Urinary bladder (tissue), 4 donors: ENCODE results near the gene PLD4. TPM values are rescaled to one million over a fixed set of nuclear protein-coding genes. Genes with fewer than 3 reads are reported as not detected.

Experiments used
- DNase-seq: peaks from one replicate; pipeline ENCODE4 v3.0.0-alpha.2; 2015; ENCODE audit errors: extremely low spot score
- H3K27ac ChIP-seq: one replicate; pipeline ENCODE4 v1.5.1; 2013; ENCODE audit warnings: low read depth, mild to moderate bottlenecking, moderate library complexity
- H3K36me3 ChIP-seq: one replicate; pipeline ENCODE4 v1.6.1; 2013; ENCODE audit warnings: mild to moderate bottlenecking, moderate library complexity; ENCODE audit not compliant: insufficient read depth
- H3K4me1 ChIP-seq: one replicate; pipeline ENCODE4 v1.6.1; 2013; ENCODE audit warnings: mild to moderate bottlenecking, moderate library complexity; ENCODE audit not compliant: insufficient read depth
- H3K4me3 ChIP-seq: one replicate; pipeline ENCODE4 v1.5.1; 2013; ENCODE audit warnings: low read depth, low read length
- WGBS: extraction: QIAGEN DNeasy Blood & Tissue Kit; methylation state at CpG from one replicate; pipeline ENCODE4 v1.1.7; 2013; 5-methylcytosine and 5-hydroxymethylcytosine counted together
- polyA plus RNA-seq: library from polyadenylated mRNA; stranded (reverse); fragments of 200-250 nt; gene quantifications from one replicate; pipeline ENCODE4 v1.2.3, GENCODE V29; 2013
- total RNA-seq: library from RNA; depleted of rRNA; stranded (reverse); fragments of >200 nt; gene quantifications from one replicate; pipeline ENCODE4 v1.2.3, GENCODE V29; 2014
- donor health status: healthy with polysubstance abuse.
- donor health status: healthy.

Gene PLD4
- total and polyA plus RNA-seq, 2 donors: 0.42 to 6.8 TPM

GRCh38 chr14:104932676-104933631 lies 8.3 kb downstream of the PLD4 start:
- peak; percentile 36 for DNase-seq
- Histone ChIP-seq H3K27ac (no peak overlapping the region), H3K4me1 (no peaks in the 10 kb centered on the region), H3K36me3 (no peaks in the 10 kb centered on the region), H3K4me3 (peak overlapping the region; percentile 55)
- WGBS: 5% methylated on average over 100 of the region's 100 CpGs

DNA sequence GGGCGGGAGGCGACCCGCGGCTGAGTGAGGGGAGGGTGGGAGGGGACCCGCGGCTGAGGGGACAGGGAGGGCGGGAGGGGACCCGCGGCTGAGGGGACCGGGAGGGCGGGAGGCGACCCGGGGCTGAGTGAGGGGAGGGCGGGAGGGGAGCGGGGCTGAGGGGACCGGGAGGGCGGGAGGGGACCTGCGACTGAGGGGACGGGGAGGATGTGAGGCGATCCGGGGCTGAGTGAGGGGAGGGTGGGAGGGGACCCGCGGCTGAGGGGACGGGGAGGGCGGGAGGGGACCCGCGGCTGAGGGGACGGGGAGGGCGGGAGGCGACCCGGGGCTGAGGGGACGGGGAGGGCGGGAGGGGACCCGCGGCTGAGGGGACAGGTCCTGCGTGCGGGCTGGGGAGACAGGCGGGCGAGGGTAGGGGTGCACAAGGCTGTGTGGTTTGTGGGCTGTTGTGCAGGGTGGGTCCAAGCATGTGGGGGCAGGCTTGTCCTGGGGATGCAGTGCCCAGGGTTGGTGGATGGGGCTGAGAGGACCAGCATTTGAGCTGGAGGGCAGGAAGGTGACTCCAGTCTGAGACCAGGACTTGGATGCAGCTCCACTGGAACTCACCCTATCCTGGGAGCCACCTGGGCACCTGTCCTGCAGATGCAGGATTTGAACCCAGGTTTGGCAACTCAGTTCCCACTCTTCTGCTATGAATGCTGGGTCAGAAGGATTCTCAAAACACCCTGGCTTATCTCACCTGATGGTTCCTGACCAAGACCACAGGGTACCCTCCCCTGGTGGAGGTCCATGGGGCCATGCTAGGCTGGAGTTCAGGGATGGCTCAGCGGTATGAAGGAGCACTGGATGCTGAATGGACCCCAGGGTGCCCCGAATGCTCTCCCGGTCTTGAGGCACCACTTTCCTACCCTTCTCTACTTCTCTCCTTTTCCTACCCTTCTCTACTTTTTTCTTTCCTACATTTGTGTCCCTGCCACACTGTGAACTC lies 9.4 kb downstream of the PLD4 start:
- Histone ChIP-seq H3K27ac (no peak overlapping the region), H3K4me3 (peak overlapping the region; percentile 55)
- 8% methylated on average over 41 of the region's 42 CpGs for WGBS

DNA sequence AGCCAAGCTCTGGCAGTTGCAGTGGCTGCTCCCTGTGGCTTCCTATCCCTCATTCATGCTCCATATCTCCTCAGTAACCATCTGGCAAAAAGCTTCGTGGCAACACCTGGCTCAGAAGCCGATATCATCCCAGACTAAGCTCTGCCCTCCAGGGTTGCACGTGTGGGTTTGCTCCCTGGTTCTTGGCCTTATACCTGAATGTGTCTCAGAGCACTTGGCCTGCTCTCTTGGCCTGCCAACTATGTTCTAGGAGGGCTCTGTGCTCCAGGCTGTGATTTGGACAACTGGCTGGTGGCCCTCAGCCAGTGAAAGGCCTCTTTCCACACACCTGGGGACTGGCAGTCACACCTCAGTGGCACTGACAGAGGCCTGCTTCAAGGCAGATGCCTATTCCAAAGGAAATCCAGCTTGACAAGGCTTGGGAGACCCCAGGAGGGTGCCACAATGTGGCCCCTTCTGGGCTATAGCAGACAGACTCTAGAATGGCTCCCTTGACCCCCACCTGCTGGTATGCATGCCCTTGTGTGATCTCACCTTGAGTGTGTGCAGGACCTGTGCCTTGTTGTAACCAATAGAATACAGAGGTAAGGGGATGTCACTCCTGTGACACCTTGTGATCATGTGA lies 10.5 kb downstream of the PLD4 start:
- 75% methylated on average over 3 of the region's 3 CpGs for WGBS
- H3K4me3 ChIP-seq: no peak overlapping the region
- DNase-seq: no peak
- H3K36me3 ChIP-seq: no peaks in the 10 kb centered on the region
- H3K27ac ChIP-seq: no peak overlapping the region
- H3K4me1 ChIP-seq: no peaks in the 10 kb centered on the region

More for the DNA sequence above, 9.4 kb downstream of the PLD4 start:
- Histone ChIP-seq H3K4me1 (no peaks in the 10 kb centered on the region), H3K36me3 (no peaks in the 10 kb centered on the region)
- no peak for DNase-seq

DNA sequence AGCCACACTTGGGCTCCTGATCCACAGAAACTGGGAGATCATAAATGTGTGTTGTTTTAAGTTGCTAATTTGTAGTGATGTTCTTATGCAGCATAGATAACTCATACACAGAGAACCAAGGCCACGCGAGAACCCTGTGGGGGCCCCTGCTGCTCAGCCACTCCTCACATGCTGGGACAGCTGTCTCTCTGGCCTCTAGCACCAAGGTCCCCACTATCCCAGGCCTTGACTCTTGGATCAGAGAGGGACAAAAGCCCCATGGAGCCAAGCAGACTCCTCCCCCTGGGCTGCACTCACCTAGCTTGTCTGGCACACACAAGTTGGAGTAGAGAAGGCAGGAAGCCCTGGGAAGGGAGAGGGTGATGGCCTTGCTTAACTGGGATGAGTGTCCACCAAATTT lies 11.3 kb downstream of the PLD4 start:
- DNase-seq: no peak
- Histone ChIP-seq H3K4me3 (no peak overlapping the region), H3K27ac (no peak overlapping the region), H3K36me3 (no peaks in the 10 kb centered on the region), H3K4me1 (no peaks in the 10 kb centered on the region)
- whole genome bisulfite sequencing: 94% methylated on average over 2 of the region's 2 CpGs

DNA sequence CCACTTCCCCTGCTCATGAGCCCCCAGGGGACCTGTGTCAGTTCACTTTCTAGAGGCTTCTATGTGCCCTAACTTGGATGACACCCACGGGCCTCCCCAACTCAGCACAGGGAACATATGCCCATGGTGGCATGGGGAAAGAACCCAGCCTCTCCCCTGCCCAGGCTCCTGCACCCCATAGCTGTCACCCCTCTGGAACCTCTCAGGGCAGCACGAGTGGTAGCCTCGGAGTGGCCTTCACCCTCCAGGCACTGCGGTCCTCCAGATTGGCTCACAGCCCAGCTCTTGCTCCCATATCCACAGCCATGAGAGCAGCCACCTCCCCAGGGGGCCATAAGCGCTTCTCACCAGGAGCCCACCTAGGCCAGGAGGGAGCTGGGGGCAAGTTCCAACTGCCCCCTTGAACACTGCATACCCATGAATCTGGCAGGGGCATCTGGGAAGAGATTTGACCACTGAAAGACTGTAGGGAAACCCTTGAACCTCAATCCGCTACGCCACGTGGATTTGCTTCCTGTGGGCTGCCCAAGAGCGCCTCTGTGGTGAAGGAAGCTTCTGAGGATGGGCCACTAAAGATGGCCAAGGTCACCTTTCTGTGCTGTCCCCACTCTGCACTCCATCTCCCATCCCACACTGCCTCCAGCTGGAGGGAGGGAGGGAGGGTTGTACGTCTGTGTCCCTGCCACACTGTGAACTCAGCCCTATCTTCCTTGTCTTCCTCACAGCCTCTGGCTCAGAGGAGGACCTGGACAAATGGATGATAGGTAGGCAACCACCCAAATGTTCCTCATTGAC lies 11.9 kb downstream of the PLD4 start:
- H3K36me3 ChIP-seq: no peaks in the 10 kb centered on the region
- DNase-seq: no peak
- 77% methylated on average over 10 of the region's 10 CpGs for WGBS
- H3K4me1 ChIP-seq: no peaks in the 10 kb centered on the region
- no peak overlapping the region for H3K27ac ChIP-seq
- no peak overlapping the region for H3K4me3 ChIP-seq

- DNase-seq: no peak
- 84% methylated on average over 4 of the region's 4 CpGs for WGBS
- Histone ChIP-seq H3K27ac (no peak overlapping the region), H3K36me3 (no peaks in the 10 kb centered on the region), H3K4me3 (no peak overlapping the region), H3K4me1 (no peaks in the 10 kb centered on the region)
Observed at GRCh38 chr14:104937161-104937560, 12.5 kb downstream of the PLD4 start.

DNA sequence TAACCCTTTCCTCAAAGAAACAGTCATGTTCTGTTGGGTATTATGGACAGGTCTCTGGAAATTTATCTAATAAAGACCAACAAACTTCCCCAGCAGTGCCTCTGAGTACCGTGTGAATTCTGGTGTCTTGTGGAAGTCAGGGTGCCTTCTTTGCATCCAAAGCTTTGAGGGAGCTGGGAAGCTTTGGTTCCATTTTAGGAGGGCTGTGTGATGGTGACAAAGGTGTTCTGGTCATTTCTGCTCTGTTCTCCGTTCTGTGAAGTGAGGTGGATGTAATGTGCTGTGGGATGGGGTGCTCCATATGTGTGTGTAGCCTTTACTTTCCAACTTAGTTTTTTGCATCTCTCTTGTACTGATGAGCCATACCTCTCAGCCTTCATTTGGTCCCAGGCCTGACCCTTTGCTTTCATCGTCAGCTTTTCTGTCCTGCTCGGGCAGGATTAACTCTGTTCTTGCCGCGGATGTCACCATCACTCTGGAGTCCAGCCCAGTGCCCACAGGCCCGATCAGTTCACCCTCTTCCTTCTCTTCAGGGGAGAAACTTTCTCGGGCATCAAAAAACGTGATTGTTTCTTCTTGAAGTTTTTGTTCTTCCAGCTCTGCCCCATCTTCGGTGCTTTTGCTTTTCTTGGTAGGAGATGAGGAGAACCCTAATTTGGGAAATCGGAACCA lies 13.2 kb downstream of the PLD4 start:
- Histone ChIP-seq H3K27ac (no peak overlapping the region), H3K4me1 (no peaks in the 10 kb centered on the region), H3K36me3 (no peaks in the 10 kb centered on the region), H3K4me3 (no peak overlapping the region)
- WGBS: 77% methylated on average over 11 of the region's 11 CpGs
- no peak for DNase-seq

DNA sequence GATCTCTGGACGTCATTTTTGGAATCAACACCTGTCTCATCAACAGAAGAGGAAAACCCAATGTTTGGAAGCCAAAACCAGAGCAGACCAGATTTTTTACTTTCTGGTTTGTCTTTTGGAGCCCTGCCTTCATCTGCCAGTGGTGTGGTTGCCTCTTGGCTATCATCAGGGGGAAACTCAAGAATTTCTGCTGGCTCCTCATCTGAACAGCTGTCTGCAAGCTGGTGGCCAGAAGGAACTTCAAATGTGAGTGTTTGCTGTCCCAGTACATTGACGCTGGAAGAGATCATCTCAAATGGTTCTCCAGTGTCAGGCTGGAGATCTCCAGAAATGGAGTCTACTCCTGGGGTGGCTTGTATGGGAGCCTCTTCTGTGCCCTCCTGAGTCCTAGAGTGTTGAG lies 13.8 kb downstream of the PLD4 start:
- DNase-seq: no peak
- Histone ChIP-seq H3K4me3 (no peak overlapping the region), H3K27ac (no peak overlapping the region), H3K4me1 (no peaks in the 10 kb centered on the region), H3K36me3 (no peaks in the 10 kb centered on the region)
- 75% methylated on average over 2 of the region's 2 CpGs for WGBS

- Histone ChIP-seq H3K36me3 (no peaks in the 10 kb centered on the region), H3K4me1 (no peaks in the 10 kb centered on the region), H3K4me3 (no peak overlapping the region), H3K27ac (no peak overlapping the region)
- WGBS: 92% methylated on average over 1 of the region's 1 CpG
- no peak for DNase-seq
Observed at GRCh38 chr14:104938960-104939359, 14.3 kb downstream of the PLD4 start.

- H3K4me1 ChIP-seq: no peaks in the 10 kb centered on the region
- H3K4me3 ChIP-seq: no peak overlapping the region
- WGBS: 66% methylated on average over 11 of the region's 11 CpGs
- no peaks in the 10 kb centered on the region for H3K36me3 ChIP-seq
- H3K27ac ChIP-seq: no peak overlapping the region
- no peak for DNase-seq
Observed at GRCh38 chr14:104939666-104940410, 15.2 kb downstream of the PLD4 start.

DNA sequence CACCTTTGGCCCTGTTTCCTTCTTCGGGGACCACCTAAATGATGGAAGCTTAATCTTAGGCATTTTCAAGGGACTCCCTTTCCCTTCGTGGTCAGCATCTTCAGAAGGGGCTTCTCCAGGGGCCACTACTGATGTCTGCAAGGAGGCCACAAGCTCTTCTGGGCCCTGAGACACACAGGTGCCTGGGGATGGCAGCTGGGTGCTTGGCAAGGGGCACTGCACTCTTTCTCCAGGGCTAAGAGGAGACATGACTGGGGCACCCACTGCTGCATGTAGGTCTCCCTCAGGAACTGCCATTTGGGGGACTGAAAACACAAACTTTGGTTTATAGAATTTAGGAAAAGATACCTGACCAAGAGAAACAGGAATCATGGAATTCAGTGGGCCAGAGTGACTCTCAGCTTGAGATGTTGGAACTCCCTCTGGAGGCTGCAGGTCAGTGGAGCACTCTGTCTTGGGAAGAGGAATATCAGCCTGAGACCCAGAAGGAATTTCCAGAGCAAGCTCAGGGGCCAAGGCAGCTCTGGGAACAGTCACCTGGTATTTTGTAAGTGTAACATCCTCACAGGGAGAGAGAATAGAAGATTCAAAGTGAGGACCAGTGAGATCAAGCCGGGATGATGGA lies 16.0 kb downstream of the PLD4 start:
- no peak overlapping the region for H3K4me3 ChIP-seq
- H3K4me1 ChIP-seq: no peaks in the 10 kb centered on the region
- no peak for DNase-seq
- H3K27ac ChIP-seq: no peak overlapping the region
- H3K36me3 ChIP-seq: no peaks in the 10 kb centered on the region
- WGBS: 91% methylated on average over 3 of the region's 3 CpGs
